ENCODE results near the gene FHIT. TPM values are rescaled to one million over a fixed set of nuclear protein-coding genes. Genes with fewer than 3 reads are reported as not detected.
"Not testable (repeated sequence)": the region's sequence is repeated elsewhere in the genome, so short reads cannot be mapped to it uniquely, and the experiment has no call there.

FHIT gene
- total RNA-seq, 1 donor from 2014 or later = 1.3 TPM

DNA sequence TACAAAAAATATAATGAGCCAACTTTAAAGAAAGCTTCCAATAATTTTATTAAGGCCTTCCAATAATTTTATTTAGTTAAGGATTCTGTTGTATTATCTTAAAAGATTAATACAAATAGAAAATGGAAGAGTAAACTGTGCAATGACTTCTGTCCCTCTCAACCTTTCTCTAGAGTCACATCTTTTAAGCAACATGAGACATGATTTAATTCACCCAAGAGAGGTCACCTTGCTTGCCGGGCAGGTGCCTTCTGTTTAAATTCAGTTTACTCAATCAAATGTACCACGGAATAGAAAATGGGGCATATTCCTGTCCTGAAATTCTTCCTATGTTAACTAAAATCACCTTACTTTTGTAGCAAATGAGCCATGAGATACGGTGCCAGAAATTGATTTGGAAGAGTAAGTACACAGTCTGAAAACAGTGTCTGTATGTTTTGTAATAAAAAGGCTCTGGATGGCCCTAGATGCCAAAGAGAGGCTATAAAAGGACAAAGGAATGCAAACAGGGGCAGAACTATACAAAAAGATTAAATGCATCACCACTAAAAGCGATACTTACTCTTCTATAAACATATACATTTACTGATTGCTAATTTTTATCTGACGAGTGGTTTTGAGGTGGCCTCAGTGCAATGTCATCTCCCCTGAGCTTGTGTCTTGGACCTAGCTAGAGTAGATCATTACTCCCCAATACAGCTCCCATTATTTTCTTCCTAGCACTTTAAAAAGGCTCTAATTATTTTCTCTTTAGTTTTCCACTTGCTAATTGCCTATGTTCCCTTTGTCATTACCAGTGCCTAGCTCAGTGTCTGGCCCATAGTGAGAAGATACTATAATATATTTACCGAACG lies 134.0 kb downstream of the FHIT start:
- no peak for DNase-seq (ENCODE audit: low read depth, low spot score)

DNA sequence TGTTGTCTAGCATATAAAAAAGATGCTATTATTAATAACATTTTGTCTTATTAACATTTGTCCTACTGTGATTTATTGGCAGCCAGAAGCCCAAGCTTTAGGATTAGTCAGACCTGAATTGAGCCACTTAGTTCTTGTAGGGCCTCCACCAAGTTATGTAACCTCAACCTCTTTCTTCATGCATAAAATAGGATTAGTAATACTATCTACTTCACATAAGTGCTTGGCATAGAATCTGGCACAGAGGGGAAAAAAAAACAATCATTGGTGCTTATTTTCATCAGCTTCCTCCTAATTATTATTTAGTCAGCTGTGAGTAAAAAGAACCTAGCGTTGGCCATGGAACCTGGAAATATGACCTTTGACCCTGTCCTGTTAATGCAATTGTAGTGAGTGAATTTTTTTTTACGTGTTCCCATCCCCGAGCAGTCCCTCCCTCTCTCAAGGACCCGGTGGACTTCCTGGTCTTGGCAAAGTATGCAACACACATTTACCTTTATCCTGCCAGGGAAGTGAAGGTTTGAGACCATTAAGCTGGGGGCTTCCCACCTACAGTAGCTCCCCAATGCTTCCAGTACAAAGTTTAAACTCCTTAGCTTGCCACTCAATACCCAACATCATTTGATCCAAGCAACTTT lies 136.8 kb downstream of the FHIT start:
- no peak for DNase-seq (ENCODE audit: low read depth, low spot score)

DNA sequence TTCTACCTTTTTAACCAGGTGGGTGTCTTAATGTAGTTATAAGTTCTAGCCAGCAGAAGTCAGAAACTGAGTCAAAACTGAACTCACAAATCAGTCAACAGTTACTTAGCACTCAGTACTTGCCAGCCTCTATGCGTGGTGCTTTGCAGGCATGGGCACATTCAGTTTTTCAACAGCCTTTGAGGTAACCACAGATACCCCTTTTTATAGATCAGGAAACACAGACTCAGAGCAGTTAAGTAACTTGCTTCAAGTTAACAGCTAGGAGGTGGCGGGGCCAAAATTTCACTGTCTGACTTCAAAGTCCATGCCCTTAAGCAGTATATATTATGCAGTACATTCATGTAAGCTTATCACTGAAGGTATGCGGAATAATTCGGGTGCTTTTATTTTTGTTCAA lies 139.4 kb downstream of the FHIT start:
- no peak for DNase-seq (ENCODE audit: low read depth, low spot score)

DNA sequence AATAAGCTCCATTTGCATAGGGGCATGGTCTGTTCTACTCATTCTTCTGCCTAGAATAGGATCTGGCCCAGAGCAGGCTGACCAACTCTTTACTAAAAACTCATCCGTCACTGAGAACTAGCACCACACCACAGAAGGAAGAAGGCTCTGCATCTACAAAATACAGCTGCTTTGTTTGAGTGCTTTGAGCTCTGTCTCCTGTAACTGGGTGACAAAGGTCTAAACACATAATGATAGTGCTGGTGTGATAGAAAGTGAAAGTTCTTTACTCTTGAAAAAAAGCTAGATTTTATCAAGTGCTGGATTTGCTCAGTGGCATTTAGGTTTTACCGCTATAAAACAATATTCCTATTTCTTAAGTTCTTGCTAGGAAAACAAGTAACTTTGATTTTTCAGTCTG lies 140.7 kb downstream of the FHIT start:
- DNase-seq (ENCODE audit: low read depth, low spot score) = no peak

DNA sequence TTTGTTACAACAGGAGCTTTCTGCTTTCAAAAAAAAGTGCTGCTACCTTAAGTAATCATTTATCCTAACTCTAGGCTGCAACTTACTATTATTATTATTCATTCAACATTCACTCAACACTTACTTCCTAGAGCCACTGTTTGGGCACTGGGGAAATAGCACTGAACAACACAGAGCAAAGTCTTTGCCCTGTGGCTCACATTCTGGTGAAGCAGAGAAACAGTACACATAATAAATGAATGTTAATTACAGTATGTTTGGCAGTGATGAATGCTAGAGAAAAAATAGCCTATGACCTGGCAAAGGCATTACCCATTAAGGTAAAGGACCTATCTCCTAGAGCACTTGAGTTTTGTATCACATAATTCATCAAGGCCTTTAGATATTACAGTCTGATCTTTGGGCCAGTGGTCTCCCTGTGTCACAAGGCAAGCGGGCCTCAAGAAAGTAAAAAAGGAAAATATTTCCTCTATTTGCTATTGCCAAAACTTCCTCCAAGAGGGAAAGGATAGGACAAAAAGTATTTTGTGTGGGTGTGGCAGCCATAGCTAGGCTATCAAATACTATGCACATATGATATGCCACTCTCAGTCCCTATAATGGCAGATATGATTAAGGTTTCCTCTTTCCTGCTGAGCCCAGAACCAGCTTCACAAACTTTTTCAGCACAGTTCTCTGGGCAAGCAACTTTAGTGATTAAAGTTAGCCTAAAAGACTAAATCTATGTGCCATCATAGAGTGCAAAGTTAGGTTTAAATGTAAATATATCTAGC lies 142.8 kb downstream of the FHIT start:
- no peak for DNase-seq (ENCODE audit: low read depth, low spot score)

DNA sequence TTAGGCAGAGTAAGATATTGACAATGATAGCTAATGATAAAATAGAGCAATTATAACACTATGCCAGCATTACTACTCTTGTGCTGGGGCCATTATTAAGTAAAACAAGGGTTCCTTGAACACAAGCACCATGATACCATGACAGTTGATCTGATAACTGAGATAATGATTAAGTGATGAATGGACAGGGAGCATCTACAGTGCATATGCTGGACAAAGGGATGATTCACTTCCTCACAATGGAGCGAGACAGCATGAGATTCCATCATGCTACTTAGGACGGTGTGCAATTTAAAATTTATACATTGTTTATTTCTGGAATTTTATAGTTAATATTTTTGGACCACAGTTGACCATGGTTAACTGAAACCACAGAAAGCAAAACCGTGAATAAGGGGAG lies 156.6 kb downstream of the FHIT start:
- no peak for DNase-seq (ENCODE audit: low read depth, low spot score)

DNA sequence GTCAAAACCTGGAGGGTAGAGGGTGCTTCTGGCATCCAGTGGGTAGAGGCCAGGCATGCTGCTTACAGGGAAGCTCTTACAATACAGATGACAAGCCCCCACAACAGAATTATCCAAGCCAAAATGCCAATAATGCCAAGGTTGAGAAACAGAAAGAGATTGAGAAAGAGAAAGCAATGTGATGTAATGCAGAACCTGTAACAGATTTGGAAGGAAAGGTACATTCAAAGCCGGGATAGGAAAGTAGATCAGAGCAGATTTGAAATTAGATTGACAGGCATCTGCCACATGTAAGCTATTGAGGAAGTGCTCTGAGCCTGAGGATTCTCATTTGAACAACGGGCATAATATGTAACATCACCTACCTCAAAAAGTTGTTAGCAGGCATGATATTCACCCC lies 157.9 kb downstream of the FHIT start:
- DNase-seq (ENCODE audit: low read depth, low spot score) = no peak

DNA sequence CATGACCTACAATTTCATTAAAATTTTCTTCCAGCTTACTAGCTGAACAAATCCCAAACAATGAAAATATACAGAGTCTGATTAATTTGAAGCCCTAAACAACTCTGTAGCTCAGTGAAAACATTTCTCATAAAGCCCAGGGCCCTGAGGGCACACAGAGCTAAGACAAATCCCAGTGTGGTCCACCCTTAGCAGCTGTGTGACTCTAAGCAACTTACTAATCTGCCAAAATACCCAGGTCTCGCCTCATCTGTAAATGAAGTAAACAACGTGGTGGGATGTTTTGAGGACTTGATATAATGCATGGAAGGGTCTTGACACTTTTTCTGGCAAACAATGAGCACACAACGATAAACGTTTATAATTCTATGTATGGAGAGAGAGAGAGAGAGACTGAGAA lies 158.4 kb downstream of the FHIT start:
- no peak for DNase-seq (ENCODE audit: low read depth, low spot score)

DNA sequence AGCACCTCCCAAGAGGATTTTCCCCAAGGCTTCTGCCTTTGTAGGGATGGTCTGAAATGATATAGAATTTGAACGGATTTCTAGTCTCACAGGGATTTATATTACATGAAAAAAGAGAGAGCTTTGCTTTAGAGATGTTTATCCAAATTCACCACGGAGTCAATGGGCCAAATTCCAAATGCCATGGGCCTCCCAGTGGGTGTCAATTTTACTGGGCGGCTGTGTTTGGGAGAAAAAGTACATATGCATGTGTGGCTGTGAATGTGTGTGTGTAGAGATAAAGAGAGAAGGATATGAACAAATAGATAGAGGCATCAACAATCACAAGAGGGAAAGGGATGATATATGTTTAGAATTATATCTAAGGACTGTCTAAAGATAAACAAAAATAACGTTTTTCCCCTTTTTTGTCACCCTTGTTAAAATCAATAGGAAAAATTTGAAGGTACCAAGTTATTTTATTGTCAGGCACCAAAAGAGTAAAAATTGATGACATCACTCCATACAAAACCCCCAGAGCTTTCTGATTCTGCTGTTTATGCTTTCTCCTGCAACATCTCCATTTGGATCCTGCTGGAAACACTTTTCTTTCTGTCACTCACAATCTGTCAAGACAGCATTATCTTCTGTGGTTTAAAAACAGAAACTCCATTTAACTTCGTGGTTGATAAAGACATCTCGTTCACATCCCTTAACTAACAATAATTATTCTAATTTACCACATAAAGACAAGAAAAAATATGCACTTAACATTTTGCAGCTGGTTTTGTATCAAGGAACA lies 160.7 kb downstream of the FHIT start:
- DNase-seq (ENCODE audit: low read depth, low spot score) = no peak

DNA sequence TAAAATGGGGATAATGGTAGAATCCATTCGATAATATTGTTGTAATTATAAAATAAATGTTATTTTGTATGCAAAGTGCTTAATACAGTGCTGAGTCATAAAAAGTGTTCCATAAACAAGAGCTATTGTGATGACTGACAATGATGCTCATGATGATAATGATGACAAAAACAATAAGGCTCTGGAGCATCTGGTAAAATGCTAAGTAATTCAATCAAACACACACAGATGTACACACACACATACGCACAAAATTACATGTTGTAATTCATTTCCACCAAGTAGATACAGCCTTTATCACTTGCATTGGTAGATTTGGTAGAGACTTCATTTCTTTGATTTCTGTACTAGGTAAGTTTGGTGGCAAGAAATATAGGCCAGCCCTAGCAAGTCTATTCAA lies 163.8 kb downstream of the FHIT start:
- DNase-seq (ENCODE audit: low read depth, low spot score) = no peak

DNA sequence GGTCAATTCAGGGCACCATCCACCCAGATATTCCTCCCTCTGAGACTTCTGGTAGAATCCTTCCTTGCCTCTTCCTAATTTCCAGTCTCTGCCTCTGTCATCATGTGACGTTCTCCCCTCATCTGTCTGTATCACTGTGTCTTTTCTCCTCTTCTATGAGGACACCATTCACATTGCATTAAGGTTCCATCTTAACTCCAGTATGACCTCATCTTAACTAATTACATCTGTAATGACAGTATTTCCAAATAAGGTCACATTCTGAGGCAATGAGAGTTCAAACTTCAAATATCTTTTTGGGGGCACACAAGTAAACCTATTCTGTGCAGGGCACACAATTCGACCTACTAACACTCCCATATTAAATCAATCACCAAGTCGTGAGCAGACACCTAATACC lies 169.7 kb downstream of the FHIT start:
- DNase-seq (ENCODE audit: low read depth, low spot score) = no peak

DNA sequence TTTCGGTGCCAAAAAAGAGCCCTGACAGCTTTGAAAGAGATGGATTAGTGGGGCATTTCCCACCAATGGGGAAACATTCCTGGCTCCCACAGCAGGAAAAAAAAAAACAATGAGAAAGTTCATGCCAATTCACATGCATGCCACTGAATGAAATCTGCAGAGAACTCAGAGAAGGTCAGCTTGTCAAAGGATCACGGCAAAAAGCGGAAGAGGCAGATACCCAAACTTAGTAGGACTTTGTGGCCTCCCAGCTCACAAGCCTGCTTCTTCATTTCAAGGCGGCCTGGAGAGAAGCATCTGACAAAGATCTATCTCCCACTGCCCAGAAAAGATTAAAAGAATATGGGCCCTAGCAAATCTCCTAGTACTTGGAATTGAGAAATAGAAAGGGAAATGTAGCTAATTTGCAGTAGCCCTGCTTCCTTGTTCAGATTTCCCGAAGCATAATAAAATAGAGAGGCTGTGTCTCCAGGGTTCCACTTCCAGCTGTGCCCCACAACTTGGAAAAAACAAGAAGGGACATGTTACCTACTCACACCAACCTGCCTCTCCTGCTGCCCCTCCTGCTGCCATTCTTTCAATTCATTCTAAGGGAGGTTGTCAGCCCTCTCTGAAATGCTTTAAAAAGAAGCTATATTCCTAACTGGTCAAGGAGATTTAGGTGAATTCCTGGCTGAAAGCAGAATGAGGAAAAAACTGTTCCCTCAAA lies 170.4 kb downstream of the FHIT start:
- no peak for DNase-seq (ENCODE audit: low read depth, low spot score)

DNA sequence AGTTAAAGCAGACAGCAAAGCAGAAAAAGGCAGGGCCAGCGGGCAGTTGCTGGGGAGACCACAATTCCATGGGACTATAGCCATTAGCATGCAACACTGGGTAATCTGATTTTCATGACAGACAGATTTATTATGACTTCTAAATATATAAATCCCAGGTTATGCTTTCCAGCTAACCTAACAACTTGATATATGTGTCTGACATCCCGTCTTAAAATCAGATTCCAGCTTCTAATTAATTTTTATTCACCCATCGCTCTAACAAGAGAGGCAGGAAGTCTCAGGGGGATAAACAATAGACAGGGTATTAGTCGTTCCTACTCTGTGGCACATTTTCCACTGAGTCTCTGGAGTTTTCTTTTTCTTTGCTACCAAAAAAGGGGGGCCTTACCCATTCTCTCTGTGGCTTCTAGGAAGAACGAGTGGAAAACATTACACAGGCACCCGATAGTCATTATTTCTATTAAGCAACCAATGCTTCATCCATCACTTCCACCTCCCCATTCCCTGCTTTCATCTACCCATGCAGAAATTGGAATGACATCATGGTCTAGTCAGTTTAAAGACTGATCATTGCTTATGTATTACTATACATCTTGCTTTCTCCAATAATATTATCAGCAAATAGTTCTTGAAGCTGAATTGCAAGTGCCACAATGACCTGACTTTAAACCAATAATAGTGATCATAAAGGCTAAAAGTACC lies 173.1 kb downstream of the FHIT start:
- no peak for DNase-seq (ENCODE audit: low read depth, low spot score)

DNA sequence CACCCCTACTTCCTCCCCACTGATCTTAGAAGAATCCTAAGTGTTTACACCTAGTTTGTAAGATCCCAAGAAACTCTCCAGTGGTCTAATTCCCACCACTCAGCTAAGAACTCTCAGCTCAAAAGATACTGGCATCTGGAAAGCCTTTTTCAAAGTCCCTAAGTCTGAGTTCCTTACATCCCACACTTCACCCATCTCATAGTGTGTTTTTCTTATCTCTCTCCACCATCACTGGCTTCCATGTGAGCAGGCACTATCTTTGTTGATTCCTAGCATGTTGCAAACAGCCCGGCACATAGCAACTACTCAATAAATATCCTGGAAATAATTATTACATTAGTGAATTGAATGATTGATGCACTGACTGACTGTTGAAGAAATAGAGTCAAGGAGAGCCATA lies 173.7 kb downstream of the FHIT start:
- DNase-seq (ENCODE audit: low read depth, low spot score) = no peak

DNA sequence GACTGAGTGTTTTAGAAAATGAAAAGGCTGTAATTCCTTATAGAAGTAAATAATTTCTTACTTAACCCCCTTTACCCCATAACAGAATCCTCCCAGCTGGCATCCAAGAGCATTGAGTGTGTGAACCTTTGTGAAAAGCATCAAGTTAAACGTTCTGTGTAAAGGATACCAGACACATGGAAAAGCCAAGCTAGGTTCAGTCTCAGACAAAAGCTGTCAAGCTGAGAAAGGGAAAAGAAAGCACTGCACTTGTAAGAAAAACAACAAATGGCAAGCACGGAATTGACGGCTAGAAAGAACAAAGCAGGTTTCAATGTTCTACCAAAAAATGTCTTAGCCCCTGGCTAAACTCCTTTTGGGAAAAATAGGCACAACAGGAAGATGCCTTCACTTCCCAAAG lies 176.5 kb downstream of the FHIT start:
- no peak for DNase-seq (ENCODE audit: low read depth, low spot score)

DNA sequence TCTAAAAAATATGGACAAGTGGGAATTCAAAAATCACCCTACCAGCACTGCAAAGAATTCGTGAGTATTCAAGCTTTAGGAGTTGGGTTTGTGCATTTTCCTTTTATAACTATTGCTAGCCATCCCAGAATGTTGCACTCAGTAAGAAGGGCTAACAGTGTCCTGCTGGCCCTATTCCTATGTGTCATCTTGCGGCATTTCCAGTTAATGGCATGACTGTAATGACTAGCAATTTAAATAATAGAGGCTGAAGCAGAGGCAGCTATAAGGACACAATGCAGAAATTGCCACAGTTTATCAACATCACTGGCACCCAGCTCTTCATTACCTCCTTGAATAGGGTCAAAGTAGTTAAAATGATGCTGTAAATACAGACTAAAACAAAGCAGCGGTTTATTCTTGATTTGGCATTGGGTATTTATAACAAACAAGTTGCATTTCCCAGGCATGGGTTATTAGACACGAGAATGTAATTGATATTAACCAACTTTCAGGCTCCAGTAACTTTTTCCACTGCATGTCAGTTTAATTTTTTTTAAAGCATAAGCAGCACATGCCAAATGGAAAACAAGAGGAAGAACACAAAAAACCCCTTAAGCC lies 177.6 kb downstream of the FHIT start:
- no peak for DNase-seq (ENCODE audit: low read depth, low spot score)

DNA sequence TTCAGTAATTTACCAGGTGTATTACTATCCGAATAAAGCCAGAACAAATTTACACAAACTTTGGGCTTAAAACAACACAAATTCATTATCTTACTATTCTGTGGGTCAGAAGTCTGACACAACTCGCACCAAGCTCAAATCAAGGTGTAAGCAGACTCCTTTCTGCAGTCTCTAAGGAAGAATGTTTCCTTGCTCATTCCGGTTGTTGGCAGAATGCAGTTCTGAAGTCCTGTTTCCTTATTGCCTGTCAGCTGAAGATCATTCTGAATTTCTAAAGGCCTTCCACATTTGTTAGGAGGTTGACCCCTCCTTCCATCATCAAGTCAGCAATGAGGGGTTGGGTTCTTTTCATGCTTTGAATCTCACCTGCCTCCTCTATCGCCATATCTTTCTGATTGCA lies 183.2 kb downstream of the FHIT start:
- DNase-seq (ENCODE audit: low read depth, low spot score) = no peak

DNA sequence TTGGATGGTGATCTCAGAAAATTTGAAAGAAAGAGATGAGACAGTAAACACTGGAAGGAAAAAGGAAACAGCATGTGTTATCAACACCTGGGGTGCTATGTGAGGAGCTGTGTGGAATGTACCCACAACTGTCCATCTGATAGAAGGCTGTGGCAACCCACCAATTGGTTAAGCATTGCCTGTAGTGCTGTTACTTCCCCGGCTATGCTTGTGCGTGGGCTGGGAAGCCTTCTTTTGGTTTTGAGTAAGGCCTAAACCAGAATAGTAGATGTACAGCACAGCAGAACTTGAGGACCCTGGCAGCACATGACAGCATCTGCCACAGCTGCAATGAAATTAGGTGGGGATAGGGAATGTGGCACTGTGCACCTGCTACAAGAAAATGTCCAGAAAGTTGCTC lies 184.5 kb downstream of the FHIT start:
- no peak for DNase-seq (ENCODE audit: low read depth, low spot score)

DNA sequence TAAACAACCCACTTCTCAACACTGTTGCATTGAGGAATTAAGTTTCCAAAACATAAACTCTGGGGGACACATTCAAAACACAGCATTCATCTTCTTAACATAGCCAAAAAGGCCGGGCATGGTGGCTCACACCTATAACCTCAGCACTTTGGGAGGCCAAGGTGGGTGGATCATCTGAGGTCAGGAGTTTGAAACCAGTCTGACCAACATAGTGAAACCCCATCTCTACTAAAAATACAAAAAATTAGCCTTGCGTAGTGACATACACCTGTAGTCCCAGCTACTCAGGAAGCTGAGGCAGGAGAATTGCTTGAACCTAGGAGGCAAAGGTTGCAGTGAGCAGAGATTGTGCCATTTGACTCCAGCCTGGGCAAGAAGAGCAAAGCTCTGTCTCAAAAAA lies 185.0 kb downstream of the FHIT start:
- not testable (repeated sequence) for DNase-seq (ENCODE audit: low read depth, low spot score)

DNA sequence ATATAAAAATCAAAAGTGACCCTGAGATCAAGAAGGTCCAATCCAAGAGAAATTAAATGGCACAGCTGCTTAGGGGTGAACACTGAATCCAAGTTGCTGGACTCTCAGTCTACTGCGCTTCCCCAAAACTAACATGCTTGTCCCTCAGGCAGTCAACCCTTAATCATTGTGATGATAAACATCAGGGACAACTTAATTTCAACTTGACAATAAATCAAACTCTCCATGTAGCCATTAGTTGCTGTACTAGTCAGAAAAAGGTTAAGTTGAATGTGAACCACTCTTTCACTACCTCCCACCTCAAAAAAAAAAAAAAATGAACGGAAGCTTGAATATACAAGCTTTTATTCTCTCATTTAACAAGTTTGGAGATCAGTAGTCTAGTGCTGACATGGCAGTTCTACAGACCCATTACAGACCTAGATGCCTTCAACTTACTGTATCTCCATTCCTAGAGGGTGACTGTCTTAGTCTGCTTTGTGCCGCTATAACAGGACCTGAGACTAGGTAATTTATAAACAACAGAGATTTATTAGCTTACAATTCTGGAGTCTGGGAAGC lies 185.7 kb downstream of the FHIT start:
- DNase-seq (ENCODE audit: low read depth, low spot score) = no peak
